HCT116 (cell line): ENCODE data around the gene PIK3R4.

ENCODE experiments used
- ATF3 ChIP-seq: IDR thresholded peaks from 2 replicates; pipeline ENCODE4 v1.6.1; 2012
- CBX3 ChIP-seq: IDR thresholded peaks from 2 replicates; pipeline ENCODE4 v1.6.1; 2012; ENCODE audit warnings: low read depth
- CEBPB ChIP-seq: IDR thresholded peaks from 2 replicates; pipeline ENCODE4 v1.6.1; 2012; ENCODE audit warnings: low read depth
- CTCF ChIP-seq, 3 experiments: fragments of 200-600 bp in 1 of 3; sonication (generic) in 1 of 3; IDR thresholded peaks in 2 of 3; conservative IDR thresholded peaks in 1 of 3; 2 replicates each; pipeline ENCODE4 v1.5.1; 2012 to 2017; ENCODE audit warnings: low read depth in 2 of 3, low read length in 2 of 3, antibody characterized with exemption in 1 of 3, borderline replicate concordance in 1 of 3, control low read depth in 1 of 3, mild to moderate bottlenecking in 1 of 3, mixed read lengths in 1 of 3, mixed run types in 1 of 3, moderate library complexity in 1 of 3; ENCODE audit not compliant: insufficient read depth in 1 of 3
- EGR1 ChIP-seq: IDR thresholded peaks from 2 replicates; pipeline ENCODE4 v1.6.1; 2012; ENCODE audit warnings: low read depth
- EZH2 ChIP-seq: fragments of 200-600 bp; sonication (generic); IDR thresholded peaks from 2 replicates; pipeline ENCODE4 v1.6.1; 2017; ENCODE audit warnings: antibody characterized with exemption, mixed run types
- EZH2phosphoT487 ChIP-seq: fragments of 200-600 bp; IDR thresholded peaks from 2 replicates; pipeline ENCODE4 v1.6.1; 2018; ENCODE audit warnings: antibody characterized with exemption, borderline replicate concordance
- MAX ChIP-seq: IDR thresholded peaks from 2 replicates; pipeline ENCODE4 v1.6.1; 2012
- POLR2A ChIP-seq: IDR thresholded peaks from 2 replicates; pipeline ENCODE4 v1.7.0; 2011; ENCODE audit warnings: borderline replicate concordance; ENCODE audit not compliant: insufficient read depth, insufficient read length; ENCODE audit errors: extremely low read depth
- POLR2AphosphoS5 ChIP-seq: IDR thresholded peaks from 2 replicates; pipeline ENCODE4 v1.6.1; 2011; ENCODE audit warnings: mild to moderate bottlenecking, low read depth, low read length, moderate library complexity
- REST ChIP-seq: IDR thresholded peaks from 2 replicates; pipeline ENCODE4 v1.6.1; 2012; ENCODE audit warnings: low read depth
- TCF7L2 ChIP-seq: IDR thresholded peaks from 2 replicates; pipeline ENCODE4 v1.7.0; 2011; ENCODE audit warnings: borderline replicate concordance, inconsistent platforms; ENCODE audit not compliant: insufficient read depth, insufficient read length; ENCODE audit errors: extremely low read depth
- ZFX ChIP-seq: fragments of 450-650 bp; IDR thresholded peaks from 2 replicates; pipeline ENCODE4 v1.6.1; 2017
- ZNF274 ChIP-seq: fragments of 200-500 bp; sonication (Bioruptor generic); IDR thresholded peaks from 2 replicates; pipeline ENCODE4 v1.6.1; 2014; ENCODE audit warnings: mild to moderate bottlenecking, low read depth, low read length, inconsistent platforms

GRCh38 chr3:130725746-130726145, 20.9 kb downstream of the PIK3R4 start:
- no peak for TF ChIP-seq EZH2phosphoT487
- TF ChIP-seq POLR2AphosphoS5 = no peak
- no peak for TF ChIP-seq EZH2
- no peak for TF ChIP-seq ZFX
- TF ChIP-seq CTCF (IDR thresholded peaks at IDR 0.05 in 2 of 3, conservative IDR thresholded peaks at IDR 0.05 in 1 of 3; ENCODE audit: borderline replicate concordance in 1 of 3, insufficient read depth in 1 of 3, low read depth in 2 of 3, low read length in 2 of 3) = no peak
- no peak for TF ChIP-seq MAX
- TF ChIP-seq POLR2A = no peak
- TF ChIP-seq CEBPB = no peak
- no peak for TF ChIP-seq REST
- TF ChIP-seq CBX3 = no peak
- TF ChIP-seq ZNF274 = no peak
- no peak for TF ChIP-seq EGR1
- no peak for TF ChIP-seq TCF7L2
- TF ChIP-seq ATF3 = no peak
